NCI-H1048 (cell line): ENCODE measurements around the gene AKR7A3.

Experiments
- DNase-seq: peaks from one replicate; lab custom pipeline; 2025; lab: John Stamatoyannopoulos, UW

The AKR7A3 gene

GRCh38 chr1:19251305-19252196 lies 37.0 kb downstream of the AKR7A3 start, which contains the start of the genes EMC1 and MRTO4:
EMC1 (minus strand) TSS chr1:19251524; CDS start chr1:19251509, 15 bp downstream.
MRTO4 (plus strand) TSS chr1:19251805; CDS start chr1:19251836, 31 bp downstream.
- peak; percentile 11 for DNase-seq

- no peak for DNase-seq
Measured at GRCh38 chr1:19250629-19251304, 37.8 kb downstream of the AKR7A3 start.

DNA sequence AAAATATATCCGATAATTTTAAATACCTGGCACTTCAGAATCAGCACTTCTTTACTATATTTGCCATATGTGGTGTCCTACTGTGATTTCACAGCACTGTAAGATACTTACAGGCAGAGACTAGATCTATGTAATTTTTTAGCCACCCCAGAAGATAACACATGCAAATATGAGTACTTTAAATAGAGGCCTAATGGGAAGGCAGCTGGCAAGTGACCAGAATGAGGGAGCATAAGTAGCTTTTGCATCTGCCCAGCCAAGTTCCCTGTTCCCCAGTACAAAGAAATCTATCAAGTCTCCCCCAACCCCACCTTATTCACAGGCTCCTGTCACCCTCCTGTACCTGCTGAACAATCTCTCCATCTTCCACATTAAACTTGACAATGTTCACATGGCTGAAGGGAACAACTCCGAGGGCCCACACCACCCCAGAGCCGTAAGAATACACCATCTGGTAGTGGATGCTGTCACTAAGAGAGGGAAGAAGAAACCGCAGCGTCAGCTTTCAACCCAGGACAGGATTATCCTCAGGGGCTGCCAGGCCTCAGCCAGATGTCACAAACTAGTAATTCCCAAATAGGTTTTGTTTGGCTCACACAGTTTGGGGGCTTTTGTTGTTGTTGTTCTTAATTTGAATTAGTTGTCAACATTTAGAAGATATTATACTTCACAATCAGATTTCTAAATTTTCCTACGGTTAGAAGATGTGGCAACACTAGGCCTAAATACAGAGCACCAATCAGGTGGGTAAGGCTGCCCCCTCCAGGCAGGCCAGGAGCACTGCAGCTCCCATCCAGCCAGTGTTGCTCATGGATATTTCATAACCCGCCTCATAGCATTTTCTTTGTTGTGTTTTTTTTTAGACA lies 47.7 kb downstream of the AKR7A3 start:
- DNase-seq = no peak

GRCh38 chr1:19239876-19240275 lies 48.7 kb downstream of the AKR7A3 start:
- DNase-seq = no peak

DNA sequence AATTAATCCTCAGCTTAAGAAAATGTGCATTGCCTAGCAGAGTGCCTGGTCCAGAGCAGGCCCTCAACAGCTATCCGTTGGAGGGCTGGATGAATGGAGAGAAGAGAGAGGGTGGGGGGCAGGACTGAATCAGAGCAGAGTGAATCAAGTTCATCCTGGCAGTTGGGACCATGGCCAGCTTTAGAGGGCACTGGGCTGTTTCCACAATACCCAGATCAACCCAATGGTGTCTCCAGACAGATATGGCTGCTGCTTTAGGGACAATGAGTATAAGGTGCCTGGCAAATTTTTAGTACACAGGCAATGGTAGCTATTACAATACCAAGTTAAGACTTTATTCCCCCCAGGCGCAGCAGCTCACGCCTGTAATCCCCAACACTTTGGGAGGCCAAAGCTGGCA lies 54.3 kb downstream of the AKR7A3 start:
- DNase-seq = no peak
